ENCODE results near the gene THSD7B. TPM values are rescaled to one million over a fixed set of nuclear protein-coding genes. Genes with fewer than 3 reads are reported as not detected.

The THSD7B gene
- total and polyA plus RNA-seq, 2 experiments from 2014 or later: 0.11 TPM; not detected in 1

GRCh38 chr2:137021763-137022162, 256.4 kb downstream of the THSD7B start:
- no peaks in the 10 kb centered on the region for H3K36me3 ChIP-seq (ENCODE audit: low read depth)
- no peak overlapping the region for H3K9ac ChIP-seq
- in situ Hi-C loops (cut with MboI): no loop called here
- H3K4me1 ChIP-seq (ENCODE audit: insufficient read depth): no peaks in the 10 kb centered on the region
- 11% methylated on average over 3 of the region's 3 CpGs for WGBS, 2 experiments (ENCODE audit: low coverage in 1 of 2, low lambda C conversion rate in 2 of 2, missing lambda C conversion rate in 2 of 2)
- no peaks in the 10 kb centered on the region for H3K79me2 ChIP-seq (ENCODE audit: insufficient read depth)
- H3K4me3 ChIP-seq: no peak overlapping the region
- no peak for DNase-seq
- H3K27ac ChIP-seq: no peak overlapping the region
- no peak overlapping the region for H2AFZ ChIP-seq
- no peaks in the 10 kb centered on the region for H3K9me3 ChIP-seq (ENCODE audit: low read depth)
- H3K27me3 ChIP-seq (replicated peaks; ENCODE audit: insufficient read depth): no peaks in the 10 kb centered on the region
- no peaks in the 10 kb centered on the region for H4K20me1 ChIP-seq (ENCODE audit: insufficient read depth)
- H3F3A ChIP-seq (ENCODE audit: insufficient read depth): no peaks in the 10 kb centered on the region
- no peak for TF ChIP-seq EZH2phosphoT487 (IDR thresholded peaks at IDR 0.05; ENCODE audit: insufficient read depth, low read depth)
- no peak for TF ChIP-seq EZH2 (IDR thresholded peaks at IDR 0.05; ENCODE audit: insufficient read depth, poor library complexity, severe bottlenecking)
- H3K9me2 ChIP-seq (ENCODE audit: insufficient read depth): no peaks in the 10 kb centered on the region
- no peak overlapping the region for H3K4me2 ChIP-seq (ENCODE audit: unreplicated experiment)

GRCh38 chr2:137023205-137023604, 257.9 kb downstream of the THSD7B start:
- Histone ChIP-seq H4K20me1 (ENCODE audit: insufficient read depth) (no peaks in the 10 kb centered on the region), H3K9ac (no peak overlapping the region), H3K4me2 (ENCODE audit: unreplicated experiment) (no peak overlapping the region), H3K4me1 (ENCODE audit: insufficient read depth) (no peaks in the 10 kb centered on the region), H3K36me3 (ENCODE audit: low read depth) (no peaks in the 10 kb centered on the region), H2AFZ (no peak overlapping the region), H3K79me2 (ENCODE audit: insufficient read depth) (no peaks in the 10 kb centered on the region), H3K27ac (no peak overlapping the region), H3F3A (ENCODE audit: insufficient read depth) (no peaks in the 10 kb centered on the region), H3K27me3 (replicated peaks; ENCODE audit: insufficient read depth) (no peaks in the 10 kb centered on the region), H3K4me3 (no peak overlapping the region), H3K9me3 (ENCODE audit: low read depth) (no peaks in the 10 kb centered on the region), H3K9me2 (ENCODE audit: insufficient read depth) (no peaks in the 10 kb centered on the region)
- in situ Hi-C loops (cut with MboI): no loop called here
- no peak for DNase-seq
- WGBS, 2 experiments (ENCODE audit: low coverage in 1 of 2, low lambda C conversion rate in 2 of 2, missing lambda C conversion rate in 2 of 2): 41 to 44% methylated on average over 2 of the region's 2 CpGs
- TF ChIP-seq EZH2 (IDR thresholded peaks at IDR 0.05; ENCODE audit: insufficient read depth, poor library complexity, severe bottlenecking): no peak
- TF ChIP-seq EZH2phosphoT487 (IDR thresholded peaks at IDR 0.05; ENCODE audit: insufficient read depth, low read depth): no peak

- Histone ChIP-seq H3F3A (ENCODE audit: insufficient read depth) (no peaks in the 10 kb centered on the region), H3K27me3 (replicated peaks; ENCODE audit: insufficient read depth) (no peaks in the 10 kb centered on the region), H3K9me3 (ENCODE audit: low read depth) (no peaks in the 10 kb centered on the region), H3K9me2 (ENCODE audit: insufficient read depth) (no peaks in the 10 kb centered on the region), H3K9ac (no peak overlapping the region), H3K4me2 (ENCODE audit: unreplicated experiment) (no peak overlapping the region), H3K27ac (no peak overlapping the region), H4K20me1 (ENCODE audit: insufficient read depth) (no peaks in the 10 kb centered on the region), H3K4me1 (ENCODE audit: insufficient read depth) (no peaks in the 10 kb centered on the region), H3K36me3 (ENCODE audit: low read depth) (no peaks in the 10 kb centered on the region), H3K79me2 (ENCODE audit: insufficient read depth) (no peaks in the 10 kb centered on the region), H2AFZ (no peak overlapping the region), H3K4me3 (no peak overlapping the region)
- no peak for DNase-seq
- TF ChIP-seq EZH2phosphoT487 (IDR thresholded peaks at IDR 0.05; ENCODE audit: insufficient read depth, low read depth) (no peak), EZH2 (IDR thresholded peaks at IDR 0.05; ENCODE audit: insufficient read depth, poor library complexity, severe bottlenecking) (no peak)
- in situ Hi-C loops (cut with MboI): no loop called here
- 38 to 49% methylated on average over 4 of the region's 4 CpGs for WGBS, 2 experiments (ENCODE audit: low coverage in 1 of 2, low lambda C conversion rate in 2 of 2, missing lambda C conversion rate in 2 of 2)
Observed at GRCh38 chr2:137031731-137032130, 266.4 kb downstream of the THSD7B start.

- H3K4me2 ChIP-seq (ENCODE audit: unreplicated experiment): no peak overlapping the region
- in situ Hi-C loops (cut with MboI): no loop called here
- no peaks in the 10 kb centered on the region for H3K9me3 ChIP-seq (ENCODE audit: low read depth)
- no peaks in the 10 kb centered on the region for H3K79me2 ChIP-seq (ENCODE audit: insufficient read depth)
- no peaks in the 10 kb centered on the region for H3K27me3 ChIP-seq (replicated peaks; ENCODE audit: insufficient read depth)
- no peak overlapping the region for H3K9ac ChIP-seq
- H3K36me3 ChIP-seq (ENCODE audit: low read depth): no peaks in the 10 kb centered on the region
- no peaks in the 10 kb centered on the region for H3K4me1 ChIP-seq (ENCODE audit: insufficient read depth)
- TF ChIP-seq EZH2 (IDR thresholded peaks at IDR 0.05; ENCODE audit: insufficient read depth, poor library complexity, severe bottlenecking) (no peak), EZH2phosphoT487 (IDR thresholded peaks at IDR 0.05; ENCODE audit: insufficient read depth, low read depth) (no peak)
- no peak for DNase-seq
- H3F3A ChIP-seq (ENCODE audit: insufficient read depth): no peaks in the 10 kb centered on the region
- no peaks in the 10 kb centered on the region for H3K9me2 ChIP-seq (ENCODE audit: insufficient read depth)
- no peak overlapping the region for H2AFZ ChIP-seq
- WGBS, 2 experiments (ENCODE audit: low coverage in 1 of 2, low lambda C conversion rate in 2 of 2, missing lambda C conversion rate in 2 of 2): 40 to 50% methylated on average over 1 of the region's 1 CpG
- no peak overlapping the region for H3K27ac ChIP-seq
- no peak overlapping the region for H3K4me3 ChIP-seq
- H4K20me1 ChIP-seq (ENCODE audit: insufficient read depth): no peaks in the 10 kb centered on the region
Observed at GRCh38 chr2:137036619-137037018, 271.3 kb downstream of the THSD7B start.
